WTC11 (cell line): ENCODE results near the gene ADA. TPM values are rescaled to one million over a fixed set of nuclear protein-coding genes. Genes with fewer than 3 reads are reported as not detected.

Experiments used
- ATAC-seq: fragments of 200-7000 bp; cut with Tn5 transposase; 2 replicates; pipeline ENCODE4 v1.10.0; 2021; ENCODE audit warnings: mild to moderate bottlenecking, moderate library complexity
- CTCF ChIA-PET: fragments of 300-600 bp; sonication (Branson Sonifier 250); formaldehyde crosslinking; loops from one replicate; lab custom pipeline; 2021; ENCODE audit warnings: antibody characterized with exemption; lab: Charles Lee
- POLR2A ChIA-PET: fragments of 350-600 bp; sonication (Branson Sonifier 250); formaldehyde crosslinking; loops from one replicate; lab custom pipeline; 2021; ENCODE audit warnings: antibody characterized with exemption; lab: Charles Lee
- DNase-seq: peaks from one replicate; pipeline ENCODE4 v3.0.0; 2021; ENCODE audit warnings: low spot score
- H3K27ac Mint-ChIP-seq: 2 replicates; pipeline ENCODE4 v1.8.0; 2021; ENCODE audit warnings: mixed read lengths
- H3K27me3 Mint-ChIP-seq: 2 replicates; pipeline ENCODE4 v1.8.0; 2021; ENCODE audit warnings: low read depth, mild to moderate bottlenecking, moderate library complexity, mixed read lengths
- H3K36me3 Mint-ChIP-seq: 2 replicates; pipeline ENCODE4 v1.8.0; 2021; ENCODE audit warnings: mixed read lengths
- H3K4me1 Mint-ChIP-seq: 2 replicates; pipeline ENCODE4 v1.8.0; 2022; ENCODE audit warnings: mixed read lengths
- H3K4me3 Mint-ChIP-seq: 2 replicates; pipeline ENCODE4 v1.8.0; 2021; ENCODE audit warnings: mild to moderate bottlenecking, moderate library complexity, mixed read lengths
- H3K9me3 Mint-ChIP-seq: 2 replicates; pipeline ENCODE4 v1.8.0; 2021; ENCODE audit warnings: mixed read lengths
- AR ChIP-seq: fragments of 250-450 bp; sonication (Bioruptor Pico); IDR thresholded peaks from 2 replicates; pipeline ENCODE4 v1.9.0; 2021; ENCODE audit warnings: mild to moderate bottlenecking
- ATF6 ChIP-seq: sonication (generic); formaldehyde crosslinking; IDR thresholded peaks from 2 replicates; pipeline ENCODE4 v1.8.1; 2023; ENCODE audit warnings: mild to moderate bottlenecking, missing genetic modification reagents
- CREB1 ChIP-seq: sonication (generic); formaldehyde crosslinking; IDR thresholded peaks from 2 replicates; pipeline ENCODE4 v1.8.0; 2023; ENCODE audit warnings: mild to moderate bottlenecking, missing genetic modification reagents
- ELF4 ChIP-seq: sonication (generic); formaldehyde crosslinking; IDR thresholded peaks from 2 replicates; pipeline ENCODE4 v1.8.1; 2022; ENCODE audit warnings: low read depth, mild to moderate bottlenecking, moderate library complexity, missing genetic modification reagents
- ETV6 ChIP-seq: sonication (generic); formaldehyde crosslinking; IDR thresholded peaks from 2 replicates; pipeline ENCODE4 v1.8.1; 2022; ENCODE audit warnings: mild to moderate bottlenecking, missing genetic modification reagents
- HMGXB4 ChIP-seq: sonication (generic); formaldehyde crosslinking; IDR thresholded peaks from 2 replicates; pipeline ENCODE4 v1.8.1; 2023; ENCODE audit warnings: mild to moderate bottlenecking, moderate library complexity, missing genetic modification reagents
- IRF1 ChIP-seq: sonication (generic); formaldehyde crosslinking; IDR thresholded peaks from 2 replicates; pipeline ENCODE4 v1.8.0; 2023; ENCODE audit warnings: missing genetic modification reagents
- MAX ChIP-seq: sonication (generic); formaldehyde crosslinking; IDR thresholded peaks from 2 replicates; pipeline ENCODE4 v1.8.0; 2022; ENCODE audit warnings: mild to moderate bottlenecking, missing genetic modification reagents
- MYBL2 ChIP-seq: sonication (generic); formaldehyde crosslinking; IDR thresholded peaks from 2 replicates; pipeline ENCODE4 v1.8.1; 2023; ENCODE audit warnings: mild to moderate bottlenecking, moderate library complexity, missing genetic modification reagents
- NR2C2 ChIP-seq: sonication (generic); formaldehyde crosslinking; IDR thresholded peaks from 2 replicates; pipeline ENCODE4 v1.8.0; 2022; ENCODE audit warnings: mild to moderate bottlenecking, missing genetic modification reagents
- OVOL2 ChIP-seq: fragments of 250-450 bp; sonication (Bioruptor Pico); IDR thresholded peaks from 2 replicates; pipeline ENCODE4 v1.9.0; 2021; ENCODE audit warnings: mild to moderate bottlenecking, borderline replicate concordance
- PRDM15 ChIP-seq: sonication (generic); formaldehyde crosslinking; IDR thresholded peaks from 2 replicates; pipeline ENCODE4 v1.8.0; 2022; ENCODE audit warnings: missing genetic modification reagents
- PREB ChIP-seq: sonication (generic); formaldehyde crosslinking; IDR thresholded peaks from 2 replicates; pipeline ENCODE4 v1.8.1; 2022; ENCODE audit warnings: mild to moderate bottlenecking, missing genetic modification reagents, moderate library complexity, borderline replicate concordance
- STAT6 ChIP-seq: sonication (generic); formaldehyde crosslinking; conservative IDR thresholded peaks from 2 replicates; pipeline ENCODE4 v1.8.1; 2023; ENCODE audit warnings: mild to moderate bottlenecking, low read depth, missing genetic modification reagents, moderate library complexity
- TEAD4 ChIP-seq: sonication (generic); formaldehyde crosslinking; IDR thresholded peaks from 2 replicates; pipeline ENCODE4 v1.8.0; 2022; ENCODE audit warnings: mild to moderate bottlenecking, missing genetic modification reagents
- ZBTB43 ChIP-seq: sonication (generic); formaldehyde crosslinking; IDR thresholded peaks from 2 replicates; pipeline ENCODE4 v1.8.1; 2023; ENCODE audit warnings: mild to moderate bottlenecking, missing genetic modification reagents
- ZNF219 ChIP-seq: sonication (generic); formaldehyde crosslinking; IDR thresholded peaks from 2 replicates; pipeline ENCODE4 v1.8.0; 2023; ENCODE audit warnings: missing genetic modification reagents, mild to moderate bottlenecking, borderline replicate concordance
- ZNF317 ChIP-seq: sonication (generic); formaldehyde crosslinking; IDR thresholded peaks from 2 replicates; pipeline ENCODE4 v1.8.1; 2023; ENCODE audit warnings: low read depth, mild to moderate bottlenecking, moderate library complexity, missing genetic modification reagents, borderline replicate concordance
- total RNA-seq: library from RNA; stranded (reverse); gene quantifications from 3 replicates; pipeline ENCODE4 v1.2.3, GENCODE V29; 2021

Gene ADA
- total RNA-seq, 1 experiment from 2014 or later, result 19.7 TPM

GRCh38 chr20:44601801-44602204, 49.7 kb downstream of the ADA start:
- Mint-ChIP-seq H3K36me3 (no peaks in the 10 kb centered on the region; the same call in 1 of the 2 replicates), H3K4me1 (peaks cover 25% of the 10 kb centered on the region), H3K9me3 (peaks cover 5% of the 10 kb centered on the region; the same call in 1 of the 2 replicates), H3K27me3 (no peaks in the 10 kb centered on the region), H3K27ac (no peak overlapping the region), H3K4me3 (no peak overlapping the region)
- DNase-seq (no peak), ATAC-seq (no peak)
- POLR2A ChIA-PET, result no interaction called here
- CTCF ChIA-PET, result no interaction called here
- TF ChIP-seq ATF6 (CRISPR knock-in tag) (no peak), AR (CRISPR knock-in tag) (no peak), CREB1 (CRISPR knock-in tag) (no peak), ZNF317 (CRISPR knock-in tag) (no peak), PRDM15 (no peak), PREB (CRISPR knock-in tag) (no peak), STAT6 (CRISPR knock-in tag) (no peak), HMGXB4 (CRISPR knock-in tag) (no peak), ELF4 (no peak), ZBTB43 (CRISPR knock-in tag) (no peak), MYBL2 (CRISPR knock-in tag) (no peak), IRF1 (no peak), ETV6 (CRISPR knock-in tag) (no peak), OVOL2 (CRISPR knock-in tag) (no peak), ZNF219 (CRISPR knock-in tag) (no peak), NR2C2 (CRISPR knock-in tag) (no peak), TEAD4 (no peak), MAX (CRISPR knock-in tag) (no peak)
